Upper lobe of left lung (tissue), 6 donors: ENCODE results near the gene SAP130. TPM values are rescaled to one million over a fixed set of nuclear protein-coding genes. Genes with fewer than 3 reads are reported as not detected.
"Not testable (repeated sequence)": the region's sequence is repeated elsewhere in the genome, so short reads cannot be mapped to it uniquely, and the experiment has no call there.

ENCODE experiments used
- ATAC-seq, 2 donors: fragments of 200-7000 bp; cut with Tn5 transposase; one replicate each; pipeline ENCODE4 v1.9.1; 2022; ENCODE audit warnings: mild to moderate bottlenecking in 2 of 2, moderate library complexity in 2 of 2; ENCODE audit not compliant: low FRiP score in 2 of 2
- DNase-seq, 2 donors: peaks; one replicate each; pipeline ENCODE4 v3.0.0-alpha.2; 2019 to 2020
- H3K27ac ChIP-seq, 4 donors: fragments of 200-600 bp; sonication (generic); one replicate each; pipeline ENCODE4 v1.5.1; 2016 to 2019
- H3K27me3 ChIP-seq, 4 donors: fragments of 200-600 bp; sonication (generic); one replicate each; pipeline ENCODE4 v1.5.1; 2017 to 2019
- H3K36me3 ChIP-seq, 4 donors: fragments of 200-600 bp; sonication (generic); one replicate each; pipeline ENCODE4 v1.5.1; 2016 to 2019
- H3K4me1 ChIP-seq, 4 donors: fragments of 200-600 bp; sonication (generic); one replicate each; pipeline ENCODE4 v1.5.1; 2018 to 2019
- H3K4me3 ChIP-seq, 4 donors: fragments of 200-600 bp; sonication (generic); one replicate each; pipeline ENCODE4 v1.5.1; 2017 to 2019; ENCODE audit warnings: mild to moderate bottlenecking in 2 of 4, moderate library complexity in 1 of 4
- H3K9me3 ChIP-seq, 4 donors: fragments of 200-600 bp; sonication (generic); one replicate each; pipeline ENCODE4 v1.5.1; 2018 to 2019
- EP300 ChIP-seq, 4 donors: sonication (generic); formaldehyde crosslinking; IDR thresholded peaks; one replicate each; pipeline ENCODE4 v1.5.1; 2017; ENCODE audit warnings: antibody characterized with exemption in 4 of 4, control low read depth in 2 of 4
- POLR2A ChIP-seq, 4 donors: fragments of 450-650 bp; IDR thresholded peaks; one replicate each; pipeline ENCODE4 v1.5.1; 2016 to 2017; ENCODE audit warnings: antibody characterized with exemption in 4 of 4, mild to moderate bottlenecking in 2 of 4
- POLR2AphosphoS5 ChIP-seq, 2 donors: sonication (generic); formaldehyde crosslinking; IDR thresholded peaks; one replicate each; pipeline ENCODE4 v1.5.1; 2017; ENCODE audit warnings: antibody characterized with exemption in 2 of 2
- WGBS, 2 donors: methylation state at CpG; one replicate each; pipeline ENCODE4 v1.1.5; 2017 to 2018; 5-methylcytosine and 5-hydroxymethylcytosine counted together
- total RNA-seq, 6 donors: library from RNA; depleted of rRNA in 4 of 6; stranded (reverse); fragments of >200 nt in 4 of 6; gene quantifications; one replicate each; pipeline versions ENCODE4 v1.1.0 to v1.2.1, GENCODE V29; 2016 to 2021
- TF ChIP-seq, protein P1 (sequence below), 6 experiments: fragments of 450-650 bp in 4 of 6; fragments of 200-600 bp in 2 of 6; sonication (generic) in 2 of 6; IDR thresholded peaks; one replicate each; pipeline ENCODE4 v1.5.1; 2016 to 2019; ENCODE audit warnings: antibody characterized with exemption in 6 of 6
- donor health status: DM: no; HTN: no; CAD: no; lungs with moderate emphysema.
- donor health status: DM: no; HTN: yes; CAD: no; lungs with severe emphysema.

Gene SAP130
- total RNA-seq, 6 donors from 2014 or later = 9.8 to 20.7 (median 17.2) TPM

DNA sequence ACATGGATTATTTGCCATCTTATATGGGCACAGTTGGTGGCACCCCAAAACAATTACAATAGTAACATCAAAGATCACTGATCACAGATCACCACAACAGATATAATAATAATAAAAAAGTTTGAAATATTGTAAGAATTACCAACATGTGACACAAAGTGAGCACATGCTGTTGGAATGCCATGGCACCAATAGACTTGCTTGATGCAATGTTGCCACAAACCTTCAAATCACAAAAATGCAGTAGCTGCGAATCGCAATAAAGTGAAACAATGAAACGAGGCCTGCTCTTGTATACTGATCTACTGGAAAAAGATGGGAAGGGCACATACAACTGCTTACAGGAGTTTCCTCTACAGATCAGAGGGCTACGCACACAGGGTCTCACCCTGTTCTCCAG, 109.9 kb downstream of the SAP130 start:
- Histone ChIP-seq H3K27me3 (no peaks in the 10 kb centered on the region), H3K36me3 (no peaks in the 10 kb centered on the region), H3K9me3 (no peaks in the 10 kb centered on the region), H3K4me3 (no peak overlapping the region), H3K27ac (no peak overlapping the region), H3K4me1 (no peaks in the 10 kb centered on the region)
- WGBS, 2 donors = 94 to 97% methylated on average over 4 of the region's 4 CpGs
- no peak for DNase-seq
- TF ChIP-seq POLR2AphosphoS5 (IDR thresholded peaks at IDR 0.05) (no peak), EP300 (IDR thresholded peaks at IDR 0.05) (no peak), POLR2A (IDR thresholded peaks at IDR 0.05) (no peak)
- TF ChIP-seq, protein P1, sequence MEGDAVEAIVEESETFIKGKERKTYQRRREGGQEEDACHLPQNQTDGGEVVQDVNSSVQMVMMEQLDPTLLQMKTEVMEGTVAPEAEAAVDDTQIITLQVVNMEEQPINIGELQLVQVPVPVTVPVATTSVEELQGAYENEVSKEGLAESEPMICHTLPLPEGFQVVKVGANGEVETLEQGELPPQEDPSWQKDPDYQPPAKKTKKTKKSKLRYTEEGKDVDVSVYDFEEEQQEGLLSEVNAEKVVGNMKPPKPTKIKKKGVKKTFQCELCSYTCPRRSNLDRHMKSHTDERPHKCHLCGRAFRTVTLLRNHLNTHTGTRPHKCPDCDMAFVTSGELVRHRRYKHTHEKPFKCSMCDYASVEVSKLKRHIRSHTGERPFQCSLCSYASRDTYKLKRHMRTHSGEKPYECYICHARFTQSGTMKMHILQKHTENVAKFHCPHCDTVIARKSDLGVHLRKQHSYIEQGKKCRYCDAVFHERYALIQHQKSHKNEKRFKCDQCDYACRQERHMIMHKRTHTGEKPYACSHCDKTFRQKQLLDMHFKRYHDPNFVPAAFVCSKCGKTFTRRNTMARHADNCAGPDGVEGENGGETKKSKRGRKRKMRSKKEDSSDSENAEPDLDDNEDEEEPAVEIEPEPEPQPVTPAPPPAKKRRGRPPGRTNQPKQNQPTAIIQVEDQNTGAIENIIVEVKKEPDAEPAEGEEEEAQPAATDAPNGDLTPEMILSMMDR (IDR thresholded peaks at IDR 0.05) = no peak
- no peak for ATAC-seq

DNA sequence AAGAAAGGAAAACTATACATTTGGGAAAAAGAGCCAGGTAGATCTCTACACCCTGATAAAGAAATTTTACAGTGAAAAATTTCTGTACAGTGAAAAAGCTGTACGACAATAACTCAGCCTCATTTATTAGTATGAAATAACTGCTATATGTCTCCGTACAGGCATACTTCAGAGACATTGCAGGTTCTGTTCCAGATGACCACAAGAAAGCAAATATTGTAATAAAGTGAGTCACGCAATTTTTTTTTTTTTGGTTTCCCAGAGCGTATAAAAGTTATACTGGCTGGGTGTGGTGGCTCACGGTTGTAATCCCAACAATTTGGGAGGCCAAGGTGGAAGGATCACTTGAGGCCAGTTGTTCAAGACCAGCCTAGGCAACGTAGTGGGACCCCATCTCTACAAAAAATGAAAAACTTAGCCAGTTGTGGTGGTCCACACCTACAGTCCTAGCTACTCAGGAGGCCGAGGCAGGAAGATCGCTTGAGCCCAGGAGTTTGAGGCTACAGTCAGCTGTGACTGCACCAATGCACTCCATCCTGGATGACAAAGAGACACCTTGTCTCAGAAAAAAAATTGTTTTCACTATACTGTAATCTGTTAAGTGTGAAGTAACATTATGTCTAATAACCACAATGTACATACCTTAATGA, 113.9 kb downstream of the SAP130 start:
- Histone ChIP-seq H3K36me3 (no peaks in the 10 kb centered on the region), H3K4me1 (no peaks in the 10 kb centered on the region), H3K27ac (no peak overlapping the region), H3K9me3 (no peaks in the 10 kb centered on the region), H3K27me3 (no peaks in the 10 kb centered on the region), H3K4me3 (no peak overlapping the region)
- WGBS, 2 donors = 86 to 87% methylated on average over 8 of the region's 8 CpGs
- DNase-seq = no peak
- ATAC-seq = no peak
- no peak for TF ChIP-seq POLR2A (IDR thresholded peaks at IDR 0.05)
- TF ChIP-seq, protein P1 (IDR thresholded peaks at IDR 0.05) = no peak
- no peak for TF ChIP-seq POLR2AphosphoS5 (IDR thresholded peaks at IDR 0.05)
- no peak for TF ChIP-seq EP300 (IDR thresholded peaks at IDR 0.05)

DNA sequence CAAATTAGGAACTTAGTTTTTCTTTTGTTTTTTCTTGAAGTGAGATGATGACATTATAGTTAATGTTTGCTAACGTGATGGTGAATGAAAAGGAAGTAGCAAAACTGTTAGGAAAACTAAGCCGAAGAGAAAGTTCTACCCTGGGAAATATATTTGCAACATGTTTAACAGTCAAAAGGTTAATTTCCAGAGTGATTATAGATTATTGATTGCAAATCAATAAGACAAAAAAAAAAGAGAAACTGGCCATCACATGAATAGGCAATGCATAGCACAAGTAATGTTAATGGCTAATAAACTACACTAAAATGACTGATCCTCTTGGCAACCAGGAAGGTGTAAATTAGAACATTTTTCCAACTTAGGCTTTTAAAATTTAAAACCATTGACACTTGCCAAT, 116.1 kb downstream of the SAP130 start:
- 44 to 45% methylated on average over 2 of the region's 2 CpGs for WGBS, 2 donors
- DNase-seq (no peak), ATAC-seq (no peak)
- Histone ChIP-seq H3K4me3 (no peak overlapping the region), H3K27me3 (no peaks in the 10 kb centered on the region), H3K27ac (no peak overlapping the region), H3K4me1 (no peaks in the 10 kb centered on the region), H3K9me3 (no peaks in the 10 kb centered on the region), H3K36me3 (no peaks in the 10 kb centered on the region)
- TF ChIP-seq POLR2AphosphoS5 (IDR thresholded peaks at IDR 0.05) (no peak), EP300 (IDR thresholded peaks at IDR 0.05) (no peak), POLR2A (IDR thresholded peaks at IDR 0.05) (no peak)
- TF ChIP-seq, protein P1 (IDR thresholded peaks at IDR 0.05) = no peak

DNA sequence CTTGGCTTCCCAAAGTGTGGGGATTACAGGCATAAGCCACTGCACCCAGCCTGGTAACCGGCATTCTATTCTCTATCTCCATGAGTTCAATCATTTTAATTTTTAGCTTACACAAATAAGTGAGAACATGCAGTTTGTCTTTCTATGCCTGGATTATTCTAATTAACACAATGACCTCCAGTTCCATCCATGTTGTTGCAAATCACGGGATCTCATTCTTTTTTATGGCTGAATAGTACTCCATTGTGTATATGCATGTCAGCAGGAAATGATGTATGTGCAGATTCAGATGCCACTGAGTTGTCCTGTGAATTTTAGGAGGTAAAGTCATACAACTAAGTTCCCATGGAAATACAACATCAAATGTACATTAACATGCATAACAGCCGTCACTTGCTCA, 117.4 kb downstream of the SAP130 start:
- TF ChIP-seq EP300 (IDR thresholded peaks at IDR 0.05) (no peak), POLR2AphosphoS5 (IDR thresholded peaks at IDR 0.05) (no peak), POLR2A (IDR thresholded peaks at IDR 0.05) (no peak)
- TF ChIP-seq, protein P1 (IDR thresholded peaks at IDR 0.05) = no peak
- ATAC-seq (no peak), DNase-seq (no peak)
- no peak overlapping the region for H3K27ac ChIP-seq
- no peaks in the 10 kb centered on the region for H3K27me3 ChIP-seq
- H3K4me1 ChIP-seq = no peaks in the 10 kb centered on the region
- no peaks in the 10 kb centered on the region for H3K9me3 ChIP-seq
- no peak overlapping the region for H3K4me3 ChIP-seq
- no peaks in the 10 kb centered on the region for H3K36me3 ChIP-seq
- 89 to 99% methylated on average over 3 of the region's 3 CpGs for WGBS, 2 donors

DNA sequence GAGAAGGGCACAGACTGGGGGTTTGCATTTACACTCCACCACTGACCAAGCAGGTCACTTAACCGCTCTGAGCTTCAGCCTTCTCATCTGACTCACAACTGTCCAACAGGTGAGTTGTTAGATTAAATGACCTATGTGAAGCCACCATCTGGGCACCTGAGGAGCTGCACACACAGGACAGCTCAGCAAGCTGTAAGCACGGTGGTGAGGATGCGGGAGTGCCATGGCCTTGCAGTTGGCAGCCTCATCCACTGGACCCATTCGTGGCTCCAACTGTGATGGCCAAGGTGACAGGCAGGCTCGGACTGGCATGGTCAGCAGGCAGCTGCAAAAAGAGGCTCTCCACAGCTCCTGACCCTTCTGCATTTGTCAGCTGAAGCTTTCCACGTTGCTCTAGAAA, 118.8 kb downstream of the SAP130 start:
- Histone ChIP-seq H3K4me1 (no peaks in the 10 kb centered on the region), H3K27me3 (no peaks in the 10 kb centered on the region), H3K9me3 (no peaks in the 10 kb centered on the region), H3K4me3 (no peak overlapping the region), H3K27ac (no peak overlapping the region), H3K36me3 (no peaks in the 10 kb centered on the region)
- TF ChIP-seq EP300 (IDR thresholded peaks at IDR 0.05) = no peak
- no peak for TF ChIP-seq POLR2A (IDR thresholded peaks at IDR 0.05)
- TF ChIP-seq, protein P1 (IDR thresholded peaks at IDR 0.05) = no peak
- TF ChIP-seq POLR2AphosphoS5 (IDR thresholded peaks at IDR 0.05) = no peak
- DNase-seq (no peak), ATAC-seq (no peak)
- WGBS, 2 donors = 65 to 71% methylated on average over 5 to 6 of the region's 6 CpGs

DNA sequence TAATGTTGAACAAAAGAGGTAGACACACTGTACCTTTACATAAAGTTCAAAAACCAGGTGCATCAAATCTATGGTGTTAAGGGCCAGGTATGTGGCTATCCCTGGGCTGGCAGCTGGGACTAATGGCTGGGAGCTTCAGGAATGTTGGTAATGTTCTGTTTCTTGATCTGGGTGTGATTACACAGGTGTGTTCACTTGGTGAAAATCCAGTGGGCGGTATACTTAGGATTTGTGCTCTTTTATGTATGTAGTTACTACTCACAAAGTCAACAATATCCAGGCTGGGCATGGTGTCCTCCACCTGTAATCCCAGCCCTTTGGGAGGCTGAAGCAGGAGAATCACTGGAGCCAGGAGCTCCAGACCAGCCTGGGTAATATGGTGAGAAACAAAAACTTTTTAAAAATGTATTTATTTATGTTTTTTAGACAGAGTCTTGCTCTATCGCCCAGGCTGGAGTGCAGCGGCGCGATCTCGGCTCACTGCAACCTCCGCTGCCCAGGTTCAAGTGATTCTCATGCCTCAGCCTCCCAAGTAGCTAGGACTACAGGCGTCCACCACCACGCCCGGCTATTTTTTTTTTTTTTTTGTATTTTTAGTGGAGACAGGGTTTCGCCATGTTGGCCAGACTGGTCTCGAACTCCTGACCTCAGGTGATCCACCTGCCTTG, 120.0 kb downstream of the SAP130 start:
- not testable (repeated sequence) for DNase-seq
- WGBS, 2 donors = 91 to 93% methylated on average over 12 of the region's 12 CpGs

More for the DNA sequence above, 120.0 kb downstream of the SAP130 start:
- not testable (repeated sequence) for H3K27ac ChIP-seq, H3K4me1 ChIP-seq, H3K36me3 ChIP-seq, H3K4me3 ChIP-seq, ATAC-seq, H3K9me3 ChIP-seq, H3K27me3 ChIP-seq
